ENCODE data around the gene SMIM28.

Gene SMIM28

GRCh38 chr6:138402838-138403187 is 25.1 kb downstream of the SMIM28 start (continued):
- TF ChIP-seq KLF10 (tag by site-specific recombination; IDR thresholded peaks at IDR 0.05) (no peak), HOXD13 (CRISPR knock-in tag; IDR thresholded peaks at IDR 0.05; ENCODE audit: borderline replicate concordance) (no peak), HOXC10 (CRISPR knock-in tag; IDR thresholded peaks at IDR 0.05) (no peak), ZNF548 (tag by site-specific recombination; IDR thresholded peaks at IDR 0.05) (no peak), YY1 (tag by site-specific recombination; IDR thresholded peaks at IDR 0.05) (no peak), KLF17 (tag by site-specific recombination; IDR thresholded peaks at IDR 0.05) (no peak), ZFP69B (tag by site-specific recombination; IDR thresholded peaks at IDR 0.05) (no peak), ZNF24 (tag by site-specific recombination; IDR thresholded peaks at IDR 0.05) (no peak), ZNF311 (tag by site-specific recombination; IDR thresholded peaks at IDR 0.05; ENCODE audit: borderline replicate concordance) (no peak), ZNF184 (tag by site-specific recombination; IDR thresholded peaks at IDR 0.05) (no peak), RBAK (tag by site-specific recombination; IDR thresholded peaks at IDR 0.05) (peak; percentile 68; the same call in 1 of the 2 replicates), ZBTB1 (tag by site-specific recombination; IDR thresholded peaks at IDR 0.05) (0 out of 2 replicates have a peak, but pooled peaks have one; percentile 56), ZBTB7A (tag by site-specific recombination; IDR thresholded peaks at IDR 0.05; ENCODE audit: low read depth) (no peak), KLF1 (tag by site-specific recombination; IDR thresholded peaks at IDR 0.05) (no peak), ZNF335 (tag by site-specific recombination; conservative IDR thresholded peaks at IDR 0.05) (no peak), ZNF501 (tag by site-specific recombination; IDR thresholded peaks at IDR 0.05) (peak; percentile 62; the same call in 1 of the 2 replicates), ZNF449 (tag by site-specific recombination; IDR thresholded peaks at IDR 0.05) (no peak), ZNF670 (tag by site-specific recombination; IDR thresholded peaks at IDR 0.05; ENCODE audit: low read depth) (no peak), ZNF214 (tag by site-specific recombination; IDR thresholded peaks at IDR 0.05; ENCODE audit: borderline replicate concordance) (no peak), KLF16 (tag by site-specific recombination; IDR thresholded peaks at IDR 0.05) (no peak), ZBTB48 (tag by site-specific recombination; IDR thresholded peaks at IDR 0.05) (no peak), ZBTB8A (tag by site-specific recombination; IDR thresholded peaks at IDR 0.05) (peak; percentile 81), ZNF112 (tag by site-specific recombination; IDR thresholded peaks at IDR 0.05) (no peak), ZFP3 (tag by site-specific recombination; IDR thresholded peaks at IDR 0.05; ENCODE audit: low read depth) (0 out of 2 replicates have a peak, but pooled peaks have one; percentile 8), ZNF660 (tag by site-specific recombination; IDR thresholded peaks at IDR 0.05) (no peak), ZNF785 (tag by site-specific recombination; IDR thresholded peaks at IDR 0.05) (no peak), ZNF544 (tag by site-specific recombination; IDR thresholded peaks at IDR 0.05) (no peak), ZNF16 (tag by site-specific recombination; IDR thresholded peaks at IDR 0.05; ENCODE audit: low read depth) (no peak), ZNF121 (tag by site-specific recombination; IDR thresholded peaks at IDR 0.05) (peak; percentile 56; the same call in 1 of the 2 replicates), ZSCAN16 (tag by site-specific recombination; IDR thresholded peaks at IDR 0.05) (no peak)
- TF ChIP-seq, protein P1, sequence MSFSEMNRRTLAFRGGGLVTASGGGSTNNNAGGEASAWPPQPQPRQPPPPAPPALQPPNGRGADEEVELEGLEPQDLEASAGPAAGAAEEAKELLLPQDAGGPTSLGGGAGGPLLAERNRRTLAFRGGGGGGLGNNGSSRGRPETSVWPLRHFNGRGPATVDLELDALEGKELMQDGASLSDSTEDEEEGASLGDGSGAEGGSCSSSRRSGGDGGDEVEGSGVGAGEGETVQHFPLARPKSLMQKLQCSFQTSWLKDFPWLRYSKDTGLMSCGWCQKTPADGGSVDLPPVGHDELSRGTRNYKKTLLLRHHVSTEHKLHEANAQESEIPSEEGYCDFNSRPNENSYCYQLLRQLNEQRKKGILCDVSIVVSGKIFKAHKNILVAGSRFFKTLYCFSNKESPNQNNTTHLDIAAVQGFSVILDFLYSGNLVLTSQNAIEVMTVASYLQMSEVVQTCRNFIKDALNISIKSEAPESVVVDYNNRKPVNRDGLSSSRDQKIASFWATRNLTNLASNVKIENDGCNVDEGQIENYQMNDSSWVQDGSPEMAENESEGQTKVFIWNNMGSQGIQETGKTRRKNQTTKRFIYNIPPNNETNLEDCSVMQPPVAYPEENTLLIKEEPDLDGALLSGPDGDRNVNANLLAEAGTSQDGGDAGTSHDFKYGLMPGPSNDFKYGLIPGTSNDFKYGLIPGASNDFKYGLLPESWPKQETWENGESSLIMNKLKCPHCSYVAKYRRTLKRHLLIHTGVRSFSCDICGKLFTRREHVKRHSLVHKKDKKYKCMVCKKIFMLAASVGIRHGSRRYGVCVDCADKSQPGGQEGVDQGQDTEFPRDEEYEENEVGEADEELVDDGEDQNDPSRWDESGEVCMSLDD (tag by site-specific recombination; IDR thresholded peaks at IDR 0.05), result no peak
- TF ChIP-seq, protein P2, sequence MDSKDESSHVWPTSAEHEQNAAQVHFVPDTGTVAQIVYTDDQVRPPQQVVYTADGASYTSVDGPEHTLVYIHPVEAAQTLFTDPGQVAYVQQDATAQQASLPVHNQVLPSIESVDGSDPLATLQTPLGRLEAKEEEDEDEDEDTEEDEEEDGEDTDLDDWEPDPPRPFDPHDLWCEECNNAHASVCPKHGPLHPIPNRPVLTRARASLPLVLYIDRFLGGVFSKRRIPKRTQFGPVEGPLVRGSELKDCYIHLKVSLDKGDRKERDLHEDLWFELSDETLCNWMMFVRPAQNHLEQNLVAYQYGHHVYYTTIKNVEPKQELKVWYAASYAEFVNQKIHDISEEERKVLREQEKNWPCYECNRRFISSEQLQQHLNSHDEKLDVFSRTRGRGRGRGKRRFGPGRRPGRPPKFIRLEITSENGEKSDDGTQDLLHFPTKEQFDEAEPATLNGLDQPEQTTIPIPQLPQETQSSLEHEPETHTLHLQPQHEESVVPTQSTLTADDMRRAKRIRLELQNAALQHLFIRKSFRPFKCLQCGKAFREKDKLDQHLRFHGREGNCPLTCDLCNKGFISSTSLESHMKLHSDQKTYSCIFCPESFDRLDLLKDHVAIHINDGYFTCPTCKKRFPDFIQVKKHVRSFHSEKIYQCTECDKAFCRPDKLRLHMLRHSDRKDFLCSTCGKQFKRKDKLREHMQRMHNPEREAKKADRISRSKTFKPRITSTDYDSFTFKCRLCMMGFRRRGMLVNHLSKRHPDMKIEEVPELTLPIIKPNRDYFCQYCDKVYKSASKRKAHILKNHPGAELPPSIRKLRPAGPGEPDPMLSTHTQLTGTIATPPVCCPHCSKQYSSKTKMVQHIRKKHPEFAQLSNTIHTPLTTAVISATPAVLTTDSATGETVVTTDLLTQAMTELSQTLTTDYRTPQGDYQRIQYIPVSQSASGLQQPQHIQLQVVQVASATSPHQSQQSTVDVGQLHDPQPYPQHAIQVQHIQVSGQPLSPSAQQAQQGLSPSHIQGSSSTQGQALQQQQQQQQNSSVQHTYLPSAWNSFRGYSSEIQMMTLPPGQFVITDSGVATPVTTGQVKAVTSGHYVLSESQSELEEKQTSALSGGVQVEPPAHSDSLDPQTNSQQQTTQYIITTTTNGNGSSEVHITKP (tag by site-specific recombination; IDR thresholded peaks at IDR 0.05), result no peak
- TF ChIP-seq, protein P3, sequence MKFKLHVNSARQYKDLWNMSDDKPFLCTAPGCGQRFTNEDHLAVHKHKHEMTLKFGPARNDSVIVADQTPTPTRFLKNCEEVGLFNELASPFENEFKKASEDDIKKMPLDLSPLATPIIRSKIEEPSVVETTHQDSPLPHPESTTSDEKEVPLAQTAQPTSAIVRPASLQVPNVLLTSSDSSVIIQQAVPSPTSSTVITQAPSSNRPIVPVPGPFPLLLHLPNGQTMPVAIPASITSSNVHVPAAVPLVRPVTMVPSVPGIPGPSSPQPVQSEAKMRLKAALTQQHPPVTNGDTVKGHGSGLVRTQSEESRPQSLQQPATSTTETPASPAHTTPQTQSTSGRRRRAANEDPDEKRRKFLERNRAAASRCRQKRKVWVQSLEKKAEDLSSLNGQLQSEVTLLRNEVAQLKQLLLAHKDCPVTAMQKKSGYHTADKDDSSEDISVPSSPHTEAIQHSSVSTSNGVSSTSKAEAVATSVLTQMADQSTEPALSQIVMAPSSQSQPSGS (tag by site-specific recombination; IDR thresholded peaks at IDR 0.05; ENCODE audit: low read depth), result no peak

Data from HEK293 (cell line).